SK-MEL-5 (cell line): ENCODE data around the gene AKAP8L. TPM values are rescaled to one million over a fixed set of nuclear protein-coding genes. Genes with fewer than 3 reads are reported as not detected.
"Not testable (repeated sequence)": the region's sequence is repeated elsewhere in the genome, so short reads cannot be mapped to it uniquely, and the experiment has no call there.

ENCODE experiments used
- DNase-seq: peaks from one replicate; pipeline ENCODE4 v3.0.0-alpha.2; 2016; ENCODE audit warnings: low read depth, low spot score
- in situ Hi-C: cut with HindIII; loops from 2 replicates; pipeline ENCODE4 v1.10.0; 2016; ENCODE audit warnings: low sequenced_read_pairs, high pct_unique_total_duplicates, low pct_unique_long_range_greater_than_20kb
- total RNA-seq: library from RNA; depleted of rRNA; stranded (reverse); fragments of >200 nt; shearing (Covaris generic); gene quantifications from 2 replicates; pipeline ENCODE4 v1.2.3, GENCODE V29; 2014

Gene AKAP8L
- total RNA-seq, 1 experiment from 2014 or later = 41.1 TPM

GRCh38 chr19:15424692-15425272 lies 6.0 kb upstream of the AKAP8L start:
- in situ Hi-C loops = no loop called here
- DNase-seq = no peak

- in situ Hi-C loops = no loop called here
- no peak for DNase-seq
Observed at GRCh38 chr19:15424121-15424520, 5.3 kb upstream of the AKAP8L start.

- in situ Hi-C loops = no loop called here
- no peak for DNase-seq
Observed at GRCh38 chr19:15423130-15423529, 4.3 kb upstream of the AKAP8L start.

- in situ Hi-C loops = no loop called here
- DNase-seq = no peak
Observed at GRCh38 chr19:15422296-15423075, 3.7 kb upstream of the AKAP8L start.

- in situ Hi-C loops = no loop called here
- no peak for DNase-seq
Observed at GRCh38 chr19:15421721-15422260, 3.0 kb upstream of the AKAP8L start.

GRCh38 chr19:15421136-15421695 lies 2.4 kb upstream of the AKAP8L start:
- DNase-seq = no peak
- in situ Hi-C loops = no loop called here

GRCh38 chr19:15419413-15420025 lies 731 bp upstream of the AKAP8L start:
- in situ Hi-C loops = no loop called here
- no peak for DNase-seq

- in situ Hi-C loops = no loop called here
- DNase-seq = no peak
Observed at GRCh38 chr19:15418231-15418578, 583 bp downstream of the AKAP8L start.

- in situ Hi-C loops = no loop called here
- no peak for DNase-seq
Observed at GRCh38 chr19:15417699-15418098, 1.1 kb downstream of the AKAP8L start.

GRCh38 chr19:15412832-15413231 lies 6.0 kb downstream of the AKAP8L start:
- no peak for DNase-seq
- in situ Hi-C loops = no loop called here

GRCh38 chr19:15411351-15411750 lies 7.4 kb downstream of the AKAP8L start:
- in situ Hi-C loops, DNase-seq: not testable (repeated sequence)

- in situ Hi-C loops = no loop called here
- DNase-seq = peak; percentile 5
Observed at GRCh38 chr19:15404780-15405211, 14.0 kb downstream of the AKAP8L start.

GRCh38 chr19:15404097-15404779 lies 14.6 kb downstream of the AKAP8L start:
- in situ Hi-C loops = no loop called here

GRCh38 chr19:15403151-15403531 lies 15.6 kb downstream of the AKAP8L start:
- DNase-seq = no peak
- in situ Hi-C loops = no loop called here

More at GRCh38 chr19:15404097-15404779, 14.6 kb downstream of the AKAP8L start:
- no peak for DNase-seq

- in situ Hi-C loops = no loop called here
- DNase-seq = no peak
Observed at GRCh38 chr19:15402411-15403150, 16.2 kb downstream of the AKAP8L start.

- in situ Hi-C loops = no loop called here
- DNase-seq = no peak
Observed at GRCh38 chr19:15401397-15401710, 17.4 kb downstream of the AKAP8L start.
